Dedifferentiated amniotic fluid mesenchymal stem cell (primary cell): ENCODE results near the gene CCDC74B.
"Not testable (repeated sequence)": the region's sequence is repeated elsewhere in the genome, so short reads cannot be mapped to it uniquely, and the experiment has no call there.

Source experiments
- DNase-seq: peaks from one replicate; pipeline ENCODE4 v3.0.0-alpha.2; 2016; ENCODE audit errors: extremely low spot score

Gene CCDC74B

GRCh38 chr2:130150181-130151144 is 5.6 kb upstream of the CCDC74B start:
- no peak for DNase-seq

- not testable (repeated sequence) for DNase-seq
Observed at GRCh38 chr2:130148515-130148914, 3.6 kb upstream of the CCDC74B start.

- DNase-seq, result not testable (repeated sequence)
Observed at GRCh38 chr2:130143266-130144039, 1.5 kb downstream of the CCDC74B start.

- not testable (repeated sequence) for DNase-seq
Observed at GRCh38 chr2:130142396-130143265, 2.3 kb downstream of the CCDC74B start.

GRCh38 chr2:130141645-130142370 is 3.1 kb downstream of the CCDC74B start:
- DNase-seq, result not testable (repeated sequence)

GRCh38 chr2:130141002-130141401 is 3.9 kb downstream of the CCDC74B start:
- not testable (repeated sequence) for DNase-seq

GRCh38 chr2:130140516-130140915 is 4.4 kb downstream of the CCDC74B start:
- not testable (repeated sequence) for DNase-seq

- DNase-seq, result not testable (repeated sequence)
Observed at GRCh38 chr2:130139331-130140280, 5.3 kb downstream of the CCDC74B start.

GRCh38 chr2:130138841-130139251 is 6.1 kb downstream of the CCDC74B start:
- DNase-seq, result not testable (repeated sequence)

GRCh38 chr2:130138326-130138725 is 6.6 kb downstream of the CCDC74B start:
- not testable (repeated sequence) for DNase-seq

GRCh38 chr2:130137118-130137517 is 7.8 kb downstream of the CCDC74B start:
- not testable (repeated sequence) for DNase-seq

- not testable (repeated sequence) for DNase-seq
Observed at GRCh38 chr2:130136546-130136945, 8.4 kb downstream of the CCDC74B start.

GRCh38 chr2:130135692-130136541 is 9.0 kb downstream of the CCDC74B start:
- no peak for DNase-seq

- DNase-seq, result not testable (repeated sequence)
Observed at GRCh38 chr2:130129120-130129829, 15.6 kb downstream of the CCDC74B start, which contains the start of gene POTEF. Gene POTEF, minus strand, starts transcription at chr2:130129222. Its CDS starts 8,707 bp downstream, at chr2:130120515.

GRCh38 chr2:130128464-130128863 is 16.4 kb downstream of the CCDC74B start:
- DNase-seq, result not testable (repeated sequence)

- not testable (repeated sequence) for DNase-seq
Observed at GRCh38 chr2:130127726-130128125, 17.2 kb downstream of the CCDC74B start.

- DNase-seq, result not testable (repeated sequence)
Observed at GRCh38 chr2:130120924-130121323, 24.0 kb downstream of the CCDC74B start.
